GM19239 (cell line): ENCODE results near the gene QRFP.

Experiments used
- DNase-seq: peaks from one replicate; pipeline ENCODE4 v3.0.0; 2011; ENCODE audit warnings: low spot score; ENCODE audit not compliant: insufficient read length
- FAIRE-seq: peaks from 2 replicates; lab custom pipeline; 2011; peaks lifted over from hg19 to GRCh38; lab: Jason Lieb, UNC

Gene QRFP

DNA sequence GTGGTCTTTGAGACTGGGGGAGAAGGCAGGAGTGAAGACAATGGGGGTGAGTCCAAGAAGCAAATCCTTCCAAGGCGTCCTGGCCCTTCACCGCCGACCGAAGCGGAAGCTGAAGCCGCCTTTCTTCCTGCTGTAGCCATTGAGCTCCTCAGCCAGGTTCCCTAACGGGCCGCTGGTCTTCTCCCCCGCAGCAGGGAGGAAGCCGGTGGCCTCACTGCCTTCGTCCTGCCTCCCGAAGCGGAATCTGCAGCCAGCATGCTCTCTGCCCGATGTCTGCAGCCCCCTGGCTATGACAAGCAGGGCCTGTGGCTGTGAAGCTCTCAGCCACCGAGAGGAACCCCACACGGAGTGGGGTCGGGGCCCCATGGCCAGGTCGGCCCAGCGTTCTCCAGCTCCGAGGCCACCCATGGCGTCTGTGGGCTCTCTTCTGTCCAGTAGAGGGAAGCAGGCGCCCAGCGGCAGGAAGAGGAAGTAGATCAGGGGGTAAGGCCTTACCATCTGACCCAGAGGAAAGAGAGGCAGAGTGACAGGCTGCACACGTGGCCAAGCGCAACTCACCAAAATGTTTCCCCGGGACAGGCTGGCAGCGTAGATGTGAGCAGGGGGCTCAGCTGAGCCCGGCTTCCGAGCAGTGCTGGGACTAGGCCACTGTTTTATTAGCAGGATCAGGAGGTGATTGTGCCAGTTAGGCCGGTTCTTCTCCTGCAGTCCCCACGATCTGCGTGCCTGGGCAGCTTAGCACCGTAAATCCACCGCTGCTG lies 3.1 kb downstream of the QRFP start:
- FAIRE-seq (no peak), DNase-seq (no peak)

DNA sequence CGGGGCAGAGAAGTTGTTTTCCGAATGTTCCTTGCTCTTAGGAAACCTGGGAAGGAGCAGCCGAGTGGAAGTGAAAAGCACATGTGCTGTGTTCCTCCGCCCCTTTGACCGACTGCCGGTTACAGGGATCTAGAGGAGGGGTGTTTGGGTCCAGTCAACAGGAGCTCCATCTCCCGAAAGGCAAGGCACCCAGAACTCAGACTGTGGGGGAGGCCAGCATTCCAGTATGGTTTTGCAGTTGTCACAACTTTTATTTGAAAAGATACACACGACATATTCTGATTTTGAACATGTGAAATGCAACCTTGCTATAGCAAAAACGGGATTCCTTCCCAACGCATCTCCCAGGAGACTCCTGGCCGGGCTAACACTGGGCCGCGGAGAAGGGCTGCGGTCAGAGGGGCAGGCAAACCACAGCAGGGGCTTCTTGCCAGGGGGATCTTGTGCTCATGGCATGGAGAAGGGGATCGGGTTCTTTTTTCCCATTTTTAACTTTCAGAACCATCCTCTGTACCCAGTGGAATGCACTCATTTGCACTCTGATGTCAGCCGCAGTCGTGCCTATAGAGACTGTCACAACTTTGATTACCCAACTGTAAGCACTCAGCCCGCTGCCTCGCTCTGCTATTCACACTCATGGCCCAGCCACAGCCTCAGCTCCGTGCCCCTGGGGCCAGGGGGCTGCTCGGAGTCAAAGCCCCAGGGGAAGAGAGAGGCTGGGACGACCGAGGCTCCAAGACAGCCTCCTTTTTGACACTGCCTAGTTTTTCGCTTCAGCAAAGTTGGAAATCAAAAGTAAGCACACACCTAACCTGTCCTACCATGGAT lies 3.9 kb downstream of the QRFP start:
- no peak for DNase-seq
- FAIRE-seq, result no peak

DNA sequence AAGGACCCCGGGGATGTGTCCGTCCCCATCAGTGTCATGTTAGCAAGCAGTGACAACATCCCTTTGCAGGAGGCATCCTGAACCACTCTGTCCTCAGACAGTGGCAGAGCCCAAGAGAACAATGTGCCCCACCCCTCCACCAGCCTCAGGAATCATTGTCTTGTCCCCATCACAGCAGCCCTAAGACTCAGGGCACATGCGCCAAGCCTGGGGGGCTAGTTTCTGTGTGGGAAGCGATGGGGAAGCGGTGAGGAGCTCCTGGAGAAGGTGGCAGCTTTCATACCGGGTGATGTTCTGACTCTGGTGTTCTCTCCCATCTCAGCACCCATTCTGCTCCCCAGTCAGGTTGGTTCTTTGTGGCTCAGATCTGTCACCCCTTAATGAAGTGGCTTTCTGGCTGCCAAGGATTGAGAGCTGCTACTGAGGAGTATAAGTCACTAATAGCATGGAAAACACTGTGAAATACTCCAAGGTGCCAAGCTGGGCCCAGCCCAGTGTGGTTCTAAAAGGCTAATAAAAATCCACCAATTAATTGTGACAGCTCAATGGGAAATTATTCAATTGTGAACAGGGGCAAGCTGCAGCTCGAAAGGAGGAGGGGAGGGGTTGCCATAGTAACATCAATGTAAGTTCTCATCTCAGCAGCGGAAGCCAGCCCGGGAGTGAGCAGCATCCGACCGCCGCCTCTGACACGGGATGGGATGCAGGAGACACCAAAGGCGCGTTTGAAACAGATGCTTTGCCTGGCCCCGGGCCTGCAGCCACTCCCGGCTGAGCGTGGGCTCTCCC lies 4.7 kb downstream of the QRFP start:
- no peak for FAIRE-seq
- DNase-seq, result no peak

DNA sequence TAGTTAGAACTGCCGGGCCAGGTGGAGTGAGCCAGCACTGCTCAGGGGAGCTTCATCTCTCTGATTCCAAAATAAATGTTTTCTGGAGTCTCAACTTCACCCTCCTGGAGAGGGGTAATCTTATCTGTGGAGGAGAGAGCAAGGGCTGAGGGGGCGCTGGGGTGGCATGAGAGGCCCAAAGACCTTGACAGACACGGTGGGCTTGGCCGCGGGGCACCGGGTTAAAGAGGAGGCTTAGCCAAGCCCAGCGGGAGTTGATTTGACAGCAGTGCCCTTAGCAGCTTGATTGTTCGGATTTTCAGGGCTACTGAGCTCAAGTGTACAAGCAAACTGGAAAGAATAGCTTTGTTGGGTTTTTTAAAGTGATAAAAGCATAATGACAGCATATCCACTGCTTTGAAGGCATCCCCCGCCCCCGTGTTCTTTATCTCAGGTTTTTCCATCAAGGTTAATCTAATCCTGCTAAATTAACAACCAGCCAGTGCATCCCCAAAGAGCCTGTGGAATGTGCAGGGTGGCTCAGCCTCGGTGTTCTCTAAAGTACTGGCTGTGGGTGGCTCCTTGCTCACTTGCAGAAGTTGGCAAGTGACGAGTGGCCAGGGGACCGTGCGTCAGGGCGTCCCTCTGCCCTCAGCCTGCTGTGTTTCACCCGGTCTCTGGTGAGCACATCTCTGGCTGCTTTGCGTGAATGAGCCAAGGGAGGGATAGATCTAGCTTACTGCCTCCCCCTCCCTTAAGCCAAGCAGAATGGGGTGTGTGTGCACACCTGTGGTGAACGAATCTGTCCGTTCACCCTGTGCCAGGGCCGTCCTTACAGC lies 5.5 kb downstream of the QRFP start:
- DNase-seq (no peak), FAIRE-seq (no peak)

GRCh38 chr9:130890124-130890523 lies 6.5 kb downstream of the QRFP start:
- no peak for DNase-seq
- FAIRE-seq, result no peak

- FAIRE-seq (no peak), DNase-seq (no peak)
Measured at GRCh38 chr9:130888146-130888885, 8.3 kb downstream of the QRFP start.

- no peak for DNase-seq
- no peak for FAIRE-seq
Measured at GRCh38 chr9:130887494-130888144, 9.0 kb downstream of the QRFP start.

DNA sequence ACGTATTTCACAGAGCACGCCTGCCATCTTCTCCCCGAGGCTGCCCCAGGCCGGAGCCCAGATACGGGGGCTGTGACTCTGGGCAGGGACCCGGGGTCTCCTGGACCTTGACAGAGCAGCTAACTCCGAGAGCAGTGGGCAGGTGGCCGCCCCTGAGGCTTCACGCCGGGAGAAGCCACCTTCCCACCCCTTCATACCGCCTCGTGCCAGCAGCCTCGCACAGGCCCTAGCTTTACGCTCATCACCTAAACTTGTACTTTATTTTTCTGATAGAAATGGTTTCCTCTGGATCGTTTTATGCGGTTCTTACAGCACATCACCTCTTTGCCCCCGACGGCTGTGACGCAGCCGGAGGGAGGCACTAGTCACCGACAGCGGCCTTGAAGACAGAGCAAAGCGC lies 9.6 kb downstream of the QRFP start:
- DNase-seq (no peak), FAIRE-seq (no peak)

DNA sequence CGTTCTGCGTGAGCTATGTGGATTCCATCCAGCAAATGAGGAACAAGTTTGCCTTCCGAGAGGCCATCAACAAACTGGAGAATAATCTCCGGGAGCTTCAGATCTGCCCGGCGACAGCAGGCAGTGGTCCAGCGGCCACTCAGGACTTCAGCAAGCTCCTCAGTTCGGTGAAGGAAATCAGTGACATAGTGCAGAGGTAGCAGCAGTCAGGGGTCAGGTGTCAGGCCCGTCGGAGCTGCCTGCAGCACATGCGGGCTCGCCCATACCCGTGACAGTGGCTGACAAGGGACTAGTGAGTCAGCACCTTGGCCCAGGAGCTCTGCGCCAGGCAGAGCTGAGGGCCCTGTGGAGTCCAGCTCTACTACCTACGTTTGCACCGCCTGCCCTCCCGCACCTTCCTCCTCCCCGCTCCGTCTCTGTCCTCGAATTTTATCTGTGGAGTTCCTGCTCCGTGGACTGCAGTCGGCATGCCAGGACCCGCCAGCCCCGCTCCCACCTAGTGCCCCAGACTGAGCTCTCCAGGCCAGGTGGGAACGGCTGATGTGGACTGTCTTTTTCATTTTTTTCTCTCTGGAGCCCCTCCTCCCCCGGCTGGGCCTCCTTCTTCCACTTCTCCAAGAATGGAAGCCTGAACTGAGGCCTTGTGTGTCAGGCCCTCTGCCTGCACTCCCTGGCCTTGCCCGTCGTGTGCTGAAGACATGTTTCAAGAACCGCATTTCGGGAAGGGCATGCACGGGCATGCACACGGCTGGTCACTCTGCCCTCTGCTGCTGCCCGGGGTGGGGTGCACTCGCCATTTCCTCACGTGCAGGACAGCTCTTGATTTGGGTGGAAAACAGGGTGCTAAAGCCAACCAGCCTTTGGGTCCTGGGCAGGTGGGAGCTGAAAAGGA lies 10.9 kb downstream of the QRFP start:
- no peak for DNase-seq
- no peak for FAIRE-seq

GRCh38 chr9:130884542-130885483 lies 11.8 kb downstream of the QRFP start:
- DNase-seq, result no peak
- no peak for FAIRE-seq

- DNase-seq (no peak), FAIRE-seq (no peak)
Measured at GRCh38 chr9:130884111-130884531, 12.5 kb downstream of the QRFP start.

DNA sequence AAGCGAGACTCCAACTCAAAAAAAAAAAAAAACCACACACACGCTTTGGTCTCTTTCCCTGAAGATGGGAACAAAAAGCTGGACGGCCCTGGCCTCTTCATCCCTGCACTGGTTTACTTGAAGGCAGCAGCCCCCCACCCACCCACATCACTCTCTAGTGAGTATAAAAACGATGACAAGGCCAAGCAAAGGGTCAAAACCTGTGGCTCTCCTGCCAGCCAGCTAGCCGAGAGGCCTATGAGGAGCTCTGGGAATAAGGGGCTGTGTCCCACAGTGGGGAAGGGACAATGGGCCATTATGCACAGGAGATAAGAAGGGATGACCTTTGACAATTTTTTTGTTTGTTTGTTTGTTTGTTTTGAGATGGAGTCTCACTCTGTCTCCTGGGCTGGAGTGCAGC lies 13.1 kb downstream of the QRFP start:
- FAIRE-seq, result no peak
- DNase-seq, result no peak

- no peak for DNase-seq
- FAIRE-seq, result no peak
Measured at GRCh38 chr9:130882696-130883225, 13.9 kb downstream of the QRFP start.

- DNase-seq (no peak), FAIRE-seq (no peak)
Measured at GRCh38 chr9:130881516-130881915, 15.1 kb downstream of the QRFP start.

- DNase-seq, result no peak
- FAIRE-seq, result no peak
Measured at GRCh38 chr9:130880599-130881220, 15.9 kb downstream of the QRFP start.

GRCh38 chr9:130879863-130880411 lies 16.7 kb downstream of the QRFP start:
- DNase-seq, result no peak
- FAIRE-seq, result no peak
